Nephron (organoid): ENCODE data around the gene GCN1.
A peak's percentile ranks its signal among the peaks of the same experiment; 100 is the strongest.

Experiments used
- H3K27ac Mint-ChIP-seq, 3 experiments: 2 replicates each; pipeline ENCODE4 v1.8.0; 2020; ENCODE audit warnings: mixed read lengths in 3 of 3, mild to moderate bottlenecking in 2 of 3, moderate library complexity in 1 of 3
- H3K27me3 Mint-ChIP-seq: 2 replicates; pipeline ENCODE4 v1.8.0; 2021; ENCODE audit warnings: low read depth, mild to moderate bottlenecking, moderate library complexity, mixed read lengths
- H3K36me3 Mint-ChIP-seq: 2 replicates; pipeline ENCODE4 v1.8.0; 2020; ENCODE audit warnings: low read depth, mixed read lengths
- H3K4me1 Mint-ChIP-seq: 2 replicates; pipeline ENCODE4 v1.8.0; 2020; ENCODE audit warnings: mixed read lengths
- H3K4me3 Mint-ChIP-seq, 3 experiments: 2 replicates each; pipeline ENCODE4 v1.8.0; 2020; ENCODE audit warnings: mild to moderate bottlenecking in 3 of 3, mixed read lengths in 3 of 3, moderate library complexity in 2 of 3
- H3K9me3 Mint-ChIP-seq: 2 replicates; pipeline ENCODE4 v1.8.0; 2020; ENCODE audit warnings: mixed read lengths
- CTCF ChIP-seq, 3 experiments: fragments of 200-600 bp; sonication (generic); IDR thresholded peaks; one replicate each; pipeline ENCODE4 v1.5.0; 2021; ENCODE audit warnings: antibody characterized with exemption in 3 of 3; ENCODE audit not compliant: unreplicated experiment in 3 of 3

GCN1 gene

GRCh38 chr12:120103044-120103338, 91.5 kb downstream of the GCN1 start:
- TF ChIP-seq CTCF (IDR thresholded peaks at IDR 0.05; ENCODE audit: unreplicated experiment in 3 of 3): no peak
- peaks cover 23% of the 10 kb centered on the region for H3K4me1 Mint-ChIP-seq
- no peaks in the 10 kb centered on the region for H3K9me3 Mint-ChIP-seq
- H3K27ac Mint-ChIP-seq: no peak overlapping the region
- H3K4me3 Mint-ChIP-seq: no peak overlapping the region
- no peaks in the 10 kb centered on the region for H3K27me3 Mint-ChIP-seq
- peaks cover 31% of the 10 kb centered on the region for H3K36me3 Mint-ChIP-seq

GRCh38 chr12:120102189-120103043, 92.1 kb downstream of the GCN1 start:
- Mint-ChIP-seq H3K27me3 (no peaks in the 10 kb centered on the region), H3K27ac (peak overlapping the region in 1 of 3 experiments; percentile 41), H3K36me3 (peaks cover 32% of the 10 kb centered on the region), H3K9me3 (no peaks in the 10 kb centered on the region), H3K4me1 (peaks cover 23% of the 10 kb centered on the region), H3K4me3 (no peak overlapping the region)
- TF ChIP-seq CTCF (IDR thresholded peaks at IDR 0.05; ENCODE audit: unreplicated experiment in 3 of 3): no peak

GRCh38 chr12:120101617-120102016, 92.9 kb downstream of the GCN1 start:
- no peak for TF ChIP-seq CTCF (IDR thresholded peaks at IDR 0.05; ENCODE audit: unreplicated experiment in 3 of 3)
- Mint-ChIP-seq H3K4me1 (peaks cover 23% of the 10 kb centered on the region), H3K27ac (peak overlapping the region; percentile 18 to 75 (median 68)), H3K9me3 (no peaks in the 10 kb centered on the region), H3K4me3 (no peak overlapping the region), H3K27me3 (no peaks in the 10 kb centered on the region), H3K36me3 (peaks cover 32% of the 10 kb centered on the region)

- H3K27me3 Mint-ChIP-seq: no peaks in the 10 kb centered on the region
- peaks cover 29% of the 10 kb centered on the region for H3K36me3 Mint-ChIP-seq
- H3K27ac Mint-ChIP-seq: peak overlapping the region; percentile 18 to 75 (median 68)
- TF ChIP-seq CTCF (IDR thresholded peaks at IDR 0.05; ENCODE audit: unreplicated experiment in 3 of 3): no peak
- H3K4me1 Mint-ChIP-seq: peaks cover 23% of the 10 kb centered on the region
- H3K9me3 Mint-ChIP-seq: no peaks in the 10 kb centered on the region
- H3K4me3 Mint-ChIP-seq: no peak overlapping the region
Observed at GRCh38 chr12:120101182-120101581, 93.3 kb downstream of the GCN1 start.

GRCh38 chr12:120100630-120101029, 93.9 kb downstream of the GCN1 start:
- H3K27me3 Mint-ChIP-seq: no peaks in the 10 kb centered on the region
- no peak overlapping the region for H3K4me3 Mint-ChIP-seq
- H3K9me3 Mint-ChIP-seq: no peaks in the 10 kb centered on the region
- TF ChIP-seq CTCF (IDR thresholded peaks at IDR 0.05; ENCODE audit: unreplicated experiment in 3 of 3): no peak
- peaks cover 25% of the 10 kb centered on the region for H3K36me3 Mint-ChIP-seq
- peak overlapping the region in 1 of 3 experiments; percentile 68 for H3K27ac Mint-ChIP-seq
- peaks cover 23% of the 10 kb centered on the region for H3K4me1 Mint-ChIP-seq

GRCh38 chr12:120099738-120100137, 94.8 kb downstream of the GCN1 start:
- Mint-ChIP-seq H3K9me3 (no peaks in the 10 kb centered on the region), H3K36me3 (peaks cover 18% of the 10 kb centered on the region), H3K27ac (no peak overlapping the region), H3K4me1 (peaks cover 25% of the 10 kb centered on the region), H3K27me3 (no peaks in the 10 kb centered on the region), H3K4me3 (no peak overlapping the region)
- TF ChIP-seq CTCF (IDR thresholded peaks at IDR 0.05; ENCODE audit: unreplicated experiment in 3 of 3): no peak
